Caco-2 (cell line): ENCODE data around the gene IMPACT. TPM values are rescaled to one million over a fixed set of nuclear protein-coding genes. Genes with fewer than 3 reads are reported as not detected.

Experiments
- BruUV-seq: library from RNA; stranded (reverse); fragments of 400-500 nt; replicated peaks from 2 replicates; lab custom pipeline; 2021; lab: Mats Ljungman, UMichigan
- CTCF ChIA-PET: fragments of 300-600 bp; sonication (Branson Sonifier 250); formaldehyde crosslinking; loops from one replicate; lab custom pipeline; 2022; ENCODE audit warnings: antibody characterized with exemption; lab: Charles Lee
- POLR2A ChIA-PET: fragments of 300-600 bp; sonication (Branson Sonifier 250); formaldehyde crosslinking; loops from one replicate; lab custom pipeline; 2022; ENCODE audit warnings: antibody characterized with exemption; lab: Charles Lee
- DNase-seq, 2 experiments: peaks; one replicate each; pipeline versions ENCODE4 v3.0.0 to v3.0.0-alpha.2; 2020 to 2022
- H3K27me3 ChIP-seq: replicated peaks from 2 replicates; pipeline ENCODE4 v1.6.0; 2011; ENCODE audit warnings: low read length; ENCODE audit not compliant: control insufficient read depth, insufficient read depth
- H3K36me3 ChIP-seq: 2 replicates; pipeline ENCODE4 v1.5.1; 2011; ENCODE audit warnings: low read length; ENCODE audit not compliant: control insufficient read depth, insufficient read depth
- H3K4me1 ChIP-seq: fragments of 250-450 bp; sonication (Bioruptor Pico); 2 replicates; pipeline ENCODE4 v1.5.1; 2020; ENCODE audit warnings: mild to moderate bottlenecking
- H3K4me3 ChIP-seq: 2 replicates; pipeline ENCODE4 v1.5.1; 2011; ENCODE audit warnings: low read depth, mild to moderate bottlenecking, control low read depth, low read length
- H3K9me3 ChIP-seq: fragments of 250-450 bp; sonication (Bioruptor Pico); 2 replicates; pipeline ENCODE4 v1.5.1; 2020; ENCODE audit warnings: mild to moderate bottlenecking, moderate library complexity
- H3K27ac Mint-ChIP-seq: one replicate; pipeline ENCODE4 v1.8.0; 2022; ENCODE audit warnings: mixed read lengths; ENCODE audit not compliant: unreplicated experiment
- H3K27me3 Mint-ChIP-seq: one replicate; pipeline ENCODE4 v1.8.0; 2022; ENCODE audit warnings: mixed read lengths; ENCODE audit not compliant: insufficient read depth, unreplicated experiment
- H3K36me3 Mint-ChIP-seq: one replicate; pipeline ENCODE4 v1.8.0; 2022; ENCODE audit warnings: mild to moderate bottlenecking, mixed read lengths; ENCODE audit not compliant: insufficient read depth, unreplicated experiment
- H3K4me1 Mint-ChIP-seq: one replicate; pipeline ENCODE4 v1.8.0; 2022; ENCODE audit warnings: low read depth, mixed read lengths; ENCODE audit not compliant: unreplicated experiment
- H3K4me3 Mint-ChIP-seq: one replicate; pipeline ENCODE4 v1.8.0; 2022; ENCODE audit warnings: mild to moderate bottlenecking, moderate library complexity, mixed read lengths; ENCODE audit not compliant: unreplicated experiment
- H3K9me3 Mint-ChIP-seq: one replicate; pipeline ENCODE4 v1.8.0; 2022; ENCODE audit warnings: mixed read lengths; ENCODE audit not compliant: unreplicated experiment
- intact Hi-C: fragments of 100-400 bp; cut with micrococcal nuclease; formaldehyde crosslinking; loops from one replicate; pipeline ENCODE4 v1.10.0; 2022; ENCODE audit not compliant: unreplicated experiment
- total RNA-seq: library from RNA; stranded (reverse); gene quantifications from 2 replicates; pipeline ENCODE4 v1.2.3, GENCODE V29; 2022
- TF ChIP-seq, protein P1 (sequence below), 2 experiments: fragments of 200-600 bp in 1 of 2; IDR thresholded peaks; 1 replicate in 1 of 2; 2 replicates in 1 of 2; pipeline versions ENCODE4 v1.5.1 to v1.8.0; 2011 to 2022; ENCODE audit warnings: antibody characterized with exemption in 1 of 2, control low read depth in 1 of 2, inconsistent platforms in 1 of 2, low read depth in 1 of 2, low read length in 1 of 2, mild to moderate bottlenecking in 1 of 2, moderate library complexity in 1 of 2; ENCODE audit not compliant: insufficient read depth in 1 of 2, severe bottlenecking in 1 of 2, unreplicated experiment in 1 of 2

Gene IMPACT
- total RNA-seq, 1 experiment from 2014 or later: 20.6 TPM

DNA sequence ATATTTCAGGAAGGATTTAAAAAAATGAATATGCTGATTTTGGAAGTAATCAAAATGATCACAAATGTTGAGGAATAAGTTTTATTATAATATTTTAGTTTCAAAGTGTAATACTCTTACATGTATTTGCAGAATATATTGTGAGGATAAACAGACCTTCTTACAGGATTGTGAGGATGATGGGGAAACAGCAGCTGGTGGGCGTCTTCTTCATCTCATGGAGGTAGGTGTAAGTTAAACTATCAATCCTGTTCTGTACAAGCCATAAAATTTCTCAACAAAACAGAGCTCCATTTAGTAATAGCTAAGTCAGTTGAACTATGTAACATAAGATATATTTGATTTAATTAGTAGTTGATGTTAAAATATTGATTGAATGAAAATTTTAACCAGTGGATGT is 21.5 kb downstream of the IMPACT start:
- ChIA-PET POLR2A (no interaction called here), CTCF (no interaction called here)
- no TSS peak for BruUV-seq
- Histone ChIP-seq H3K36me3 (no peaks in the 10 kb centered on the region), H3K27me3 (no peaks in the 10 kb centered on the region), H3K4me1 (no peaks in the 10 kb centered on the region), H3K4me3 (no peak overlapping the region), H3K9me3 (no peaks in the 10 kb centered on the region)
- H3K36me3 Mint-ChIP-seq: peaks cover 13% of the 10 kb centered on the region
- TF ChIP-seq, protein P1, sequence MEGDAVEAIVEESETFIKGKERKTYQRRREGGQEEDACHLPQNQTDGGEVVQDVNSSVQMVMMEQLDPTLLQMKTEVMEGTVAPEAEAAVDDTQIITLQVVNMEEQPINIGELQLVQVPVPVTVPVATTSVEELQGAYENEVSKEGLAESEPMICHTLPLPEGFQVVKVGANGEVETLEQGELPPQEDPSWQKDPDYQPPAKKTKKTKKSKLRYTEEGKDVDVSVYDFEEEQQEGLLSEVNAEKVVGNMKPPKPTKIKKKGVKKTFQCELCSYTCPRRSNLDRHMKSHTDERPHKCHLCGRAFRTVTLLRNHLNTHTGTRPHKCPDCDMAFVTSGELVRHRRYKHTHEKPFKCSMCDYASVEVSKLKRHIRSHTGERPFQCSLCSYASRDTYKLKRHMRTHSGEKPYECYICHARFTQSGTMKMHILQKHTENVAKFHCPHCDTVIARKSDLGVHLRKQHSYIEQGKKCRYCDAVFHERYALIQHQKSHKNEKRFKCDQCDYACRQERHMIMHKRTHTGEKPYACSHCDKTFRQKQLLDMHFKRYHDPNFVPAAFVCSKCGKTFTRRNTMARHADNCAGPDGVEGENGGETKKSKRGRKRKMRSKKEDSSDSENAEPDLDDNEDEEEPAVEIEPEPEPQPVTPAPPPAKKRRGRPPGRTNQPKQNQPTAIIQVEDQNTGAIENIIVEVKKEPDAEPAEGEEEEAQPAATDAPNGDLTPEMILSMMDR (IDR thresholded peaks at IDR 0.05; ENCODE audit: insufficient read depth in 1 of 2, low read depth in 1 of 2, low read length in 1 of 2, severe bottlenecking in 1 of 2, unreplicated experiment in 1 of 2): no peak
- H3K9me3 Mint-ChIP-seq: no peaks in the 10 kb centered on the region
- no peak for DNase-seq
- peaks cover 5% of the 10 kb centered on the region for H3K4me1 Mint-ChIP-seq
- H3K27ac Mint-ChIP-seq: no peak overlapping the region
- intact Hi-C loops: no loop called here
- H3K27me3 Mint-ChIP-seq: no peaks in the 10 kb centered on the region
- H3K4me3 Mint-ChIP-seq: no peak overlapping the region

DNA sequence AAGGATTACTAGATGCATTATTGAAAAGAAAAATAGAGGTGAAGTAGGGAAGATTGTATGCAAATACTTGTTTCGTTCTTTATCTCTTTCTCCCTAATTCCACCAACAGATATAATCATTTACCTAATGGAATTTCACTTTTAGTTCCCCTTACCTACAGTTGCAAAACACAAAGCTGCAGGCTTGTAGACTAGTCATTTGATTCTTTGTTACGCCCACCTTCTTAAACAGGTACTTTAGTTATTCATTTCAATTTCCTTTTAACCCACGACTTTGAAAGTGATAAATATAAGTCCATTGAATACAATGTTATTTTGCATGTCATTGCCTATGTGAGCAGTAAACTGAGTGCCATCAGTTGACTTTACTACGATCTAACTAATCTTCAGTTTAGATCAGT is 30.1 kb downstream of the IMPACT start:
- DNase-seq: no peak
- TF ChIP-seq, protein P1 (IDR thresholded peaks at IDR 0.05; ENCODE audit: insufficient read depth in 1 of 2, low read depth in 1 of 2, low read length in 1 of 2, severe bottlenecking in 1 of 2, unreplicated experiment in 1 of 2): no peak
- no peaks in the 10 kb centered on the region for H3K4me1 ChIP-seq
- Mint-ChIP-seq H3K4me3 (no peak overlapping the region), H3K27me3 (no peaks in the 10 kb centered on the region), H3K36me3 (peaks cover 6% of the 10 kb centered on the region), H3K4me1 (no peaks in the 10 kb centered on the region), H3K27ac (no peak overlapping the region), H3K9me3 (no peaks in the 10 kb centered on the region)
- no TSS peak for BruUV-seq
- no peaks in the 10 kb centered on the region for H3K9me3 ChIP-seq
- POLR2A ChIA-PET: no interaction called here
- intact Hi-C loops: no loop called here
- H3K27me3 ChIP-seq: no peaks in the 10 kb centered on the region
- no peaks in the 10 kb centered on the region for H3K36me3 ChIP-seq
- CTCF ChIA-PET: no interaction called here
- no peak overlapping the region for H3K4me3 ChIP-seq

DNA sequence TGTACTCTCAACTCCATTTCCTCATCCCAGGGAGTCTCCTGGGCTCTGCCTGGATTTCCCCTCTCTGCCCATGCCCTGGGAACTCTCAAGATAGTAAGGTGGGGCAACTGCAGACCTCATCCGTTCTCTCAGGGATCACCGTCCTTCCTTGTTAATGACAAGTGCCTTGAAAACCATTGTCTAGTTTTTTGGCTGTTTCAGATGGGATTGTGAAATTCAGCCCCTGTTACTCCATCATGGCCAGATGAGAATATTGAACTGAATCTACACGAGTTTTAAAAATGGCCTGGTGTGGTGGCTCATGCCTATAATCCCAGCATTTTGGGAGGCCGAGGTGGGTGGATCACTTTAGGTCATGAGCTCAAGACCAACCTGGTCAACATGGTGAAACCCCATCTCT is 33.3 kb downstream of the IMPACT start:
- intact Hi-C loops: no loop called here
- no peaks in the 10 kb centered on the region for H3K36me3 Mint-ChIP-seq
- Histone ChIP-seq H3K4me3 (no peak overlapping the region), H3K36me3 (no peaks in the 10 kb centered on the region), H3K9me3 (no peaks in the 10 kb centered on the region), H3K27me3 (no peaks in the 10 kb centered on the region), H3K4me1 (no peaks in the 10 kb centered on the region)
- TF ChIP-seq, protein P1 (IDR thresholded peaks at IDR 0.05; ENCODE audit: insufficient read depth in 1 of 2, low read depth in 1 of 2, low read length in 1 of 2, severe bottlenecking in 1 of 2, unreplicated experiment in 1 of 2): no peak
- H3K4me1 Mint-ChIP-seq: no peaks in the 10 kb centered on the region
- no TSS peak for BruUV-seq
- H3K27me3 Mint-ChIP-seq: no peaks in the 10 kb centered on the region
- H3K9me3 Mint-ChIP-seq: no peaks in the 10 kb centered on the region
- no peak overlapping the region for H3K27ac Mint-ChIP-seq
- no peak overlapping the region for H3K4me3 Mint-ChIP-seq
- POLR2A ChIA-PET: no interaction called here
- CTCF ChIA-PET: no interaction called here
- DNase-seq: no peak
